Measurements from ENCODE around the gene ZNF117.
"Not testable (repeated sequence)": the region's sequence is repeated elsewhere in the genome, so short reads cannot be mapped to it uniquely, and the experiment has no call there.

The ZNF117 gene

DNA sequence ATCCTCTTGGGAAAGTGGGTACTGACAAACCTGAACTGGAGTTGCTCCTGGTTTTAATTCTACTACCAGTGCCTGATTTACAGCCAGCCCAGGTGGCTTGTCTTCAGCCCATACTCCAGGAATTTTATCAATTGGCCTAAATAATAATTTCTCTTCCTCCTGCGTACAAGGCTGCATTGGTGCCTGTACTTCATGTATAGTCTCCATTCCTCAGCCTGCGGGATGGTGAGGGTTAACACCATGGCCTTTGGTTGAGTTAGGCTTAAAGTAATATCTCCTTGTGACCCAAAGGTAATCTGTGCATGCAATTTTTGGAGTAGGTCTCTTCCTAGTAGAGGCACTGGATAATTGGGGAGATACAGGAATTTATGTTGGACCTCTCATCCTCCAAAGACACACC lies 5.5 kb upstream of the ZNF117 start:
- no peak for DNase-seq

DNA sequence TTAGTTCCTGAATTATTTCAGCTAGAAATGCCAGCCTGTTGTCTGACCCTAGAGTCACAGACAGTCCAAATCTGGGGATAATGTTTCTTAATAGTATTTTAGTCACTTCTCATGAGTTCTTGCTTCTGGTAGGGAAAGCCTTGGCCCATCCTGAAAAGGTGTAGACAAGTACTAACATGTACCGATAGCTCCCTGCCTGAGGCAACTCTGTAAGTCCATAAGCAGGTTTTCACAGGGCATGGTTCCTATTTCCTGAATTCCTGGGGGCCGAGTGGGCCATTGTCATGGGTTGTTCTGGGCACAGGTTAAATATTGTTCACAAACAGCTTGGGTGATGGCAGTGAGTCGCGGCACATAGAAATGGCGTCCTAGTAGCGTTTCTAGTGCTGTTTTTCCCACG lies 3.1 kb upstream of the ZNF117 start:
- DNase-seq: no peak

DNA sequence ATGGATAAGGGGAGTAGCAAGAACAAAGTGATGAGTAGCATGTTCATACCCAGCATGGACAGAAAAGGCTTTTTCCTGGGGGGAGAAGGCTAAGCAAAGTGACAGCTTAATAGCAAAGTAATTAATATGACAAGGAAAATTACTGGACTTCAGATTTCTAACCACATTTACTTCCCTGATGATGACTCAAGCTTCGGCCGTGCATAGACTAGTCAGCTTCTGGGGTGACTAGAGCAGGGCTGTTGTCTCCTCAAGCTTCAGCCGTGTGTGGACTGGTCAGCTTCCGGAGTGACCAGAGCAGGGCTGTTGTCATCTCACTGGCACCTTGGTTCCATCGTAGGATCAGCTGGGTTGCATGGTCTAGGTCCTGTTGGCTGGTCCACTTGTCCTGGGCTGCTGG lies 2.1 kb upstream of the ZNF117 start:
- no peak for DNase-seq

DNA sequence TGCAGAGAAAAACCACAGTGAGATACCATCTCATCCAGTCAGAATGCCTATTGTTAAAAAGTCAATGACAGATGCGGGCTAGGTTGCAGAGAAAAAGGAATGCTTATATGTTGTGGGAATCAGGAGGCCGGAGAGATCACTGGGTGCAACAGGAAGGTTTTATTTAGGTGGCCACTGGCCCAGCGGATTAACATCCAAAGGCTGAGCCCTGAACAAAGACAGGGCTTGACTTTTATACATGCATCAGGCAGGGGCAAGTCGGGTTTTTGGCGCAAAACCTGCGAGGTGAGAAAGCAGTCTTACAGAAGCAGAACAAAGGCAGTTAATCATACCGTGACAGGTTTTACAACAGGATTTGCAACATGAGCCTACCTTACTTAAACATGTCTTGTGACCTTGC lies 620 bp downstream of the ZNF117 start:
- no peak for DNase-seq

DNA sequence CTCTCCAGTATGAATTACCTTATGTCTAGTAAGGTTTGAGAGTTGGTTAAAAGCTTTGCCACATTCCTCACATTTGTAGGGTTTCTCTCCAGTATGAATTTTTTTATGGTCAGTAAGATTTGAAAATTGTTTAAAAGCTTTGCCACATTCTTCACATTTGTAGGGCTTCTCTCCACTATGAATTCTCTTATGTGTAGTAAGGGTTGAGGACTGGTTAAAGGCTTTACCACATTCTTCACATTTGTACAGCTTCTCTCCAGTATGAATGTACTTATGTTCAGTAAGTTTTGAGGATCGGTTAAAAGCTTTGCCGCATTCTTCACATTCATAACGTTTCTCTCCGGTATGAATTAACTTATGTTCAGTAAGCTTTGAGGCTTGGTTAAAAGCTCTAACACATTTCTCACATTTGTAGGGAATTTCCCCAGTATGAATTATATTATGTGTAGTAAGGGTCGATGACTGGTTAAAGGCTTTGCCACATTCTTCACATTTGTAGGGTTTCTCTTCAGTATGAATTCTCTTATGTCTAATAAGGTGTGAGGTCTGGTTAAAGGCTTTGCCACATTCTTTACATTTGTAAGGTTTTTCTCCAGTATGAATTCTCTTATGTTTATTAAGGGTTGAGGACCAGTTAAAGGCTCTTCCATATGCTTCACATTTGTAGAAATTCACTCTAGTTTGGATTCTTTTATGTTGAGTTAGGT lies 12.2 kb downstream of the ZNF117 start:
- no peak for DNase-seq

DNA sequence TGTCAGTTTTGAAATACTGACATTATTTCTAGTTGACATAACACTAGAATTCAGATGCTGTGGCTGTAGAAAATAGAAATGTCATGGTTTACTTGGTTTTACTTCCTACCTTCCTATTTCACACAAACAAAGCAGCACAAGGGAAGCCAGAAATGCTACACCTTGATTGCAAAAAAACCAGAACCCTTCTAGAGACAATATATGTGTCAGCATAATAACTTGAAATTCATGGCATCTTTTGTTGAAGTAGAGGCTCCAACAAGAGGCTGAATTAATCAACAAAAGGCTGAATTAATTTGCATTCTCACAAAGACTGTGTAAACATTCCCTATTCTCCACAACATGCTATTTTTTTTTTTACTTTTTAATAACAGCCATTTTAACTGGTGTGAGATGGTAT lies 25.2 kb downstream of the ZNF117 start:
- DNase-seq: no peak

DNA sequence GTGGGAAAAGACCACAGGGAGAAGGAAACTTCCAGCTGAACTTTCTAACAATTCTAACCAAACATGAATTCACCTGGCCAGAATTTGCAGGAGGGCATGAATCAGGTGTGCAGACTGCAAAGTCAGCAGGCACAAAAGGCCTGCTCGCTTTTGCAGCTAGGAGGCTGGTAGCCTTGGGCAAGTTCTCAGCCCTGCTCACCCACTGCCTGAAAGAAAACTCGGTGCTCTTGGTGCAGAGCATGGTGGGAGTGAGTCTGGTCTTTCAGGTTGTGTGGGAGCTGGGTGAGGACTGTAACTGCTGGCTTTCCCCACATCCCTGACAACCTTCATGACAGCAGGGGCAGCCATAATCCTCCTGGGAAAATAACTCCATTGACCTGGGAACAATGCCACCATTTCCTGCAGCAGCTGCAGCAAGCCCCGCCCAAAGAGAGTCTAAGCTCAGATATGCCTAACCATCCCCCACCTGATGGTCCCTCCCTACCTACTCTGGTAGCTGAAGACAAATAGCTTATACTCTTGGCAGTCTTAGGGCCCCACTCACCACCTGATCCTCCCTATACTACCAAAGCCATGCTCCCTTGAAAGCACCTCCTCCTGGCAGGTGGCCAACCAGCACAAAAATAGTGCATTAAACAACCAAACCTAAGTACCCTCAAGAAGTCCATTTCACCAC lies 31.6 kb downstream of the ZNF117 start:
- DNase-seq: no peak

DNA sequence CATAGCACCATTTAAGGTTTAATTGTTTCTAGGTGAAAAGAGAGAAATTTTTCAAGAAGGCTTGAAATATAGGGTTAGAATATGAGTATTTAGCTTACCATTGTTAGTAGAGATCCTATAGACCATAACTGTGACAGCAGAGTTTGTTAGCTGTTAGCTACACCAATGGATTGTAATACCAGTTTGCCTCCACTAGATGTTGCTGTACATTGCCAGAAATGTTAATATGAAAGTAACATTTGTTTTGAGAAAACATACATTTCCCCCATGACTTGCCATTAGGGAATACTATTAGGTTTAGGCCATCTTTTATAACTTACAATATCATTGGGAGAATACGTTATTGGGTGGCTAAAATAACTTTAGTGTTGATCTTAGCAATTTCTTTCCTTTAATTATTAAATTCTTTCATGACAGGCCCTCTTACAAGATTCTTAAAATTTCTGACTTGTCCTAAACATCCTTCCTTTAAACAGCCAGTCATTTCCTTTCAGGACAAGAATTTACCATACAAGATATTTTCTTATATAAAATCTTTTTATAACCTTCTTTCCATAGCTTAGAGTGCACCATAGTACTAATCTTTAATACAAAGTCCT lies 39.5 kb downstream of the ZNF117 start:
- DNase-seq: peak; percentile 54

DNA sequence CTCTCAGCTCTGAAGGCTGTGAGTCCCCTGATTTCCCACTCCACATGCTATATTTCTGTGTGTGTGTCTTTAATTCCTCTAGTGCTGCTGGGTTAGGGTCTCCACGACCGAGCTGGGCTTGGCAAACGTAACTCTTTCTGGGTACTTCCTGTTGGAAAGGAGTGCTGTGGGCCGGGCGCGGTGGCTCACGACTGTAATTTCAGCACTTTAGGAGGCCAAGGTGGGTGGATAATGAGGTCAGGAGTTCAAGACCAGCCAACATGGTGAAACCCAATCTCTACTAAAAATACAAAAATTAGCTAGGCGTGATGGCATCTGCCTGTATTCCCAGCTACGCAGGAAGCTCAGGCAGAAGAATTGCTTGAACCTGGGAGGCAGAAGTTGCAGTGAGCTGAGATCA lies 40.2 kb downstream of the ZNF117 start:
- not testable (repeated sequence) for DNase-seq

DNA sequence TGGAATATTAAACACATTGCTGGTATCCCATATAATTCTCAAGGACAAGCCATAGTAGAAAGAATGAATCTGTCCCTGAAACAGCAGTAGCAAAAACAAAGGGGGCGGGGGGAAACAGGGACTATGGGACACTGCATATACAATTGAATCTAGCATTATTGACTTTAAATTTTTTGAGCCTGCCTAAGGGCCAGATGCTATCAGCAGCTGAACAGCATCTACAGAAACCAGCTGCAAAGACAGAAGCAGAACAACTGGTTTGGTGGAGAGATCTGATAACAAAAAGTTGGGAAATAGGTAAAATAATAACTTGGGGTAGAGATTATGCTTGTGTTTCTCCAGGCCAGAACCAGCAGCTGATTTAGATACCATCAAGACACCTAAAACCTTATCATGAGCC lies 42.1 kb downstream of the ZNF117 start:
- not testable (repeated sequence) for DNase-seq

DNA sequence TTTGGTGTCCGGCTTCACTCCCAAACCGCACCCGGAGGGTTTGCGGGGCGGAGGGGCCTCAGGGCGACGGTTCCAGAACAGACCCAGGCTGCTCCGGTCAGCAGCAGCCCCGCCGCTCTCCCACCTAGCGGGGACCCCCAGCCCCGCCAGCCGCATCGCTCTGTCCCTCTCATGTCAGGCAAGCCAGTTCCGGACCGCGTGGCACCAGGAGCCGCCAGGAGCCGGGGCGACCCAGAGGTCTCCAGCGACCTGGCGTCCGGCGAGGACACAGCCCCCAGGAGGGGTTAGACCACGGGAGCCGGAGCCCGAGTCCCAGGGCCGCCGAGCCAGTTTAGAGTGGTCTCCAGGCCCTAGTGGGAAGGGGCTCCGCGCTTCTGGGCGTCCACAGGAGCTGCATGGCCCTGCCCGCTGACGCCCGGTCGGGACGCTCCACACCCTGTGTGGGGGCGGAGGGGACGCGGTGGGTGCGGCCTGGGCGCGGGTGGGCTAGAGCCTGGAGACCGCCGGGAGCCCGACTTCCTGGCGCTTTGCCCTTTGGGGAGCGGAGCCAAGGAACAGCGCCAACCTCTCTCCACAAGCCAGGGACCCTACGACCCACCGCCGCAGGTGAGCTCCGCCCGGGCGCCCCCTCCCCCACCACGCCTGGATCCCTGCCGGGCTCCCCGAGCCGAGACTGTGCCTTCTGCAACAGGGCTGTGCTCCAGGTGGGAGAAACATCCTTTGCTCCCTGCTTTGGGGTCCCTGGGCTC lies 43.4 kb downstream of the ZNF117 start:
- DNase-seq: no peak

DNA sequence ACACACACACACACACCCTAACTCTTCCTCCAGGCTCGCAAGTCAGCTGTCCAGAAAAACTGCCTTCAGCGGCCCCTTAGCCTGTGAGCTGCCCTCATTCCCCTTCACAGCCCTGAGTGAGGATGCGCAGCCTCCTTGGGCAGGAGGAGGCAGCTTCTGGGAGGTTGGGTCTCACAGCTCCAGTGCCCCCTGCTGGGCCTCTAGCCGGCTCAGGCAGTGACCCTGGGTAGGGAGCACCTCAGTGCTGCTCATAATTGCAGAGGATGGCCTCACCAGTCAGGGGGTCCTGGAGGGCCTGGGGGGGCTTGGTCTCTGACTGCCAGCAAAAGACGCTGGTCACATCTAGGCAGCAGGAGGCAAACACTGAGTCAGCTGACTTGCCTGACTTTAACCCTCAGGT lies 44.1 kb downstream of the ZNF117 start:
- no peak for DNase-seq

DNA sequence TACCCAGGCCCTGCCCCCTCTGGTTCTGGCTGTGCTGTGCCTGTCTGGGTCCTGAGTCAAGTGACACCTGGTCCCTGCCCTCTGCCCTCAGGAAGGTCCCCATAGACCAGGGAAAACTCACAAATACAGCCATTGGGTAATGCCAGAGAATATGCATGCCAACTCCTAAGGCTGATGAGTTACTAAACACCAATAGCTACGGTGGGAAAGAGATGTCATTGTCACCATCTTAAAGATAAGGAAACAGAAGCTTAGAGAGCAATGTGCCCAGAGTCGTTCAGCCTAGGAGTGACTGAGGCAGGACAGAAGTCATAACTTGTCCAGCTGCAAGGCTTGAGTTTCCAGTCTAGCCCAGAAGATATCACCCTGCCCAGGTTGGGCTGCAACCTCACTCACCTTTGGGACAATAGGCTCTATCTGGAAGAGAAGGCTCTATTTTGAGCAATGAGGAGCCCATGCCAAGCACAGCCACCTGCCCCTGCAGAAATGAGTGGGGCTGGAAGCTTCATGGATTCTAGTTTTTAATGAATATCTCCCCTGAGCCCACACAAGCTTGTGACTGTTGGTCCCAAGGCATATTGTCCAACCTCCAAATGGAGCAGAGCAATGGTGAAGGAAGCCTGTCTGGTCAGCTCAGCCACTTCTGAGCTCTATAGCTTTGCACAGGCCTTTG lies 45.2 kb downstream of the ZNF117 start:
- DNase-seq: no peak

DNA sequence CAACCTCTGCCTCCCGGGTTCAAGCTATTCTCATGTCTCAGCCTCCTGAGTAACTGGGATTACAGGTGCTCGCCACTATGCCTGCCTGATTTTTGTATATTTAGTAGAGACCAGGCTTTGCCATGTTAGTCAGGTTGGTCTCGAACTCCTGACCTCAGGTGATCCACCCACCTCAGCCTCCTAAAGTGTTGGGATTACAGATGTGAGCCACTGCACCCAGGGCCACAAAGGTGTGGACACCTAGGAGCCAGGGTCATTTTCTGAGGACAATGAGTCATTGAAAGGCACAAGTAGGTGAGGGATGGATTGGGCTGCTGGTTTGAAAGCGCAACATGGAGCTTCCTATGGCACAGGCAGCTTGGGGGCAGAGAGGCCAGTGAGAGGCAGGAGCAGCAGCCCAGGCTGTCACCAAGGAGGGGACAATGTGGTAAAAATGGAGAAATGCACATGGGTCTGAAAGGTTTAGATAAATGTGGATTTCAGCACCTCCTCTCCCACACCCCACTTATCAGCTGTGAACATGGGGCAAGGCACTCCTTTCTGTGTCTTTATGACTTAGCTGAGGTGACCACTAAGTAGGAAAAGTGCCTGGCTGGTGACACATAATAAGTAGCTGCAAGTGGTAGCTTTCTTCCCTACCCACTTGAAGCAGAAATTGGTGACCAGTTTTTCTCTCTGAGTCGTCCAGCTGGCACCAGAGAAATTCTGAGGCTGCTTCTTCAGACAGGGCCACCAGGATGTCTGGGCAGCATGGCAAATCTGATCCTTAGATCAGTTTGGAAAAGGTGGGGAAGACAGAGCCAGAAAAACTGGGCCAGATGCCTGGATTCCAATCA lies 46.0 kb downstream of the ZNF117 start:
- not testable (repeated sequence) for DNase-seq

DNA sequence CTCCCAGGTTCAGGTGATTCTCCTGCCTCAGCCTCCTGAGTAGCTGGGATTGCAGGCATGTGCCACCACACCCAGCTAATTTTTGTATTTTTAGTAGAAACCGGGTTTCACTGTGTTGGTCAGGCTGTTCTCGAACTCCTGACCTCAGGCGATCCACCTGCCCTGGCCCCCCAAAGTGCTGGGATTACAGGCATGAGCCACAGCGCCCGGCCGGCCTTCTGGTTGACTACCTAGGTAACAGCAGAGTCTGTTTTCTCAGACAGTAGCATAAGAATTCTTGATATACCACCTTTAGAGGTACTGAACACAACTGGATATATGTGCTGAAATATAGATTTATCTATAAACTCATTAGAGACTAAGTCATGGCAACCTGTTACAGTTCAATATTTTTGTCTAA lies 50.8 kb downstream of the ZNF117 start:
- DNase-seq: not testable (repeated sequence)

DNA sequence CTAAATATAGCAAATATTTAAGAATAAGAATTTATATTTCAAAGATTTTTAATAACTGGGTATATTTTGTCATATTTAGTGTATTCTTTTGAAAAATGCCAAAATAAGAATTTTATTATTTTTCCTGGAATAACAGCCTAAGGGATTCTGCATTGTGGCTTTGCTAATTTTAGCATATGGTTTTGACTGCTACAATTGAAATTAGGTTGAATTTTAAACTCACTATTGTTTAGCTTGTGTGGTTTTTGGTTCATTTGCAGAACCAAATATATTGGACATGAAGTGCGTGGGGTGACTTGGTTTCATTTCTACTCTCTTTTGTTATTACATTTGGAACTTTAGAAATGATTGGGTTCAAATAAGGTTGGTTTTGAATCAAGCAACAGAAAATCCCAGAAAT lies 52.3 kb downstream of the ZNF117 start:
- DNase-seq: no peak

DNA sequence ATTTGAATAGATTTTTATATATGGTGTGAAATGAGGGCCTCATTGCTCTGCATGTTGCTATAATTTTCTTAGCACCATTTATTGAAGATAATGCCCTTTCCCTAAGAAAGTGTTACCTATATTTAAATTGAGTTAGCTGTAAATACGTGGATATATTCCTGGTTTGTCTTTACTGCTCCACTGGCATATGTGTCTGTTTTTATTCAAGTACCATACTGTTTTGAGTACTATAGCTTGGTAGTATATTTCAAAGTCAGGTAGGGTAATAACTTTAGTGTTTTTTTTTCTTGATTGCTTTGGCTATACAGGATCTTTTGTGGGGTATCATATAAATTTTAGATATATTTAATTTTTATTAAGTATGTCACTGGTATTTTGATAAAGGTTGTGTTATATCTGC lies 56.4 kb downstream of the ZNF117 start:
- no peak for DNase-seq

DNA sequence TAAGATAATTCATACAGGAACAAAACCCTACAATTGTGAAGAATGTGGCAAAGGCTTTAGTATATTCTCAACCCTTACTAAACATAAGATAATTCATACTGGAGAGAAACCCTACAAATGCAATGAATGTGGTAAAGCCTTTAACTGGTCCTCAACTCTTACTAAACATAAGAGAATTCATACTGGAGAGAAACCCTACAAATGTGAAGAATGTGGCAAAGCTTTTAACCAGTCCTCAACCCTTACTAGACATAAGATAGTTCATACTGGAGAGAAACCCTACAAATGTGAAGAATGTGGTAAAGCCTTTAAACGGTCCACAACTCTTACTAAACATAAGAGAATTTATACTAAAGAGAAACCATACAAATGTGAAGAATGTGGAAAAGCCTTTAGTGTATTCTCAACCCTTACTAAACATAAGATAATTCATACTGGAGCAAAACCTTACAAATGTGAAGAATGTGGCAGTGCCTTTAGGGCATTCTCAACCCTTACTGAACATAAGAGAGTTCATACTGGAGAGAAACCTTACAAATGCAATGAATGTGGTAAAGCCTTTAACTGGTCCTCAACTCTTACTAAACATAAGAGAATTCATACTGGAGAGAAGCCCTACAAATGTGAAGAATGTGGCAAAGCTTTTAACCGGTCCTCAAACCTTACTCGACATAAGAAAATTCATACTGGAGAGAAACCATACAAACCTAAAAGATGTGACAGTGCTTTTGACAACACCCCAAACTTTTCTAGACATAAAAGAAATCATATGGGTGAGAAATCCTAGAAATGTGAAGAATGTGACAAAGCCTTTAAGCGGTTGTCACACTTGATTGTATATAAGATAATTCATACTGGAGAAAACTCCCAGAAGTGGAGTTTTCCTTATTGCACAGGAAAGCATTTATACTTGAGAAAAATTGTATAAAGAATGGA lies 62.3 kb downstream of the ZNF117 start:
- not testable (repeated sequence) for DNase-seq

Data from inflammatory macrophage treated with lipopolysaccharide for 4 hours (primary cell).